CD14-positive monocyte (primary cell): ENCODE measurements around the gene KRTAP5-3. TPM values are rescaled to one million over a fixed set of nuclear protein-coding genes. Genes with fewer than 3 reads are reported as not detected.

Experiments used
- DNase-seq, 3 donors: peaks; one replicate each; pipeline ENCODE4 v3.0.0-alpha.2; 2011 to 2022
- H2AFZ ChIP-seq: 2 replicates; pipeline ENCODE4 v1.6.0; 2012; ENCODE audit warnings: mild to moderate bottlenecking, low read depth, low read length, inconsistent platforms; ENCODE audit not compliant: insufficient read depth, poor library complexity, severe bottlenecking
- H3K27ac ChIP-seq, 2 donors: 1 replicate in 1 of 2; 2 replicates in 1 of 2; pipeline ENCODE4 v1.5.1; 2012 to 2013; ENCODE audit warnings: low read length in 2 of 2, control low read depth in 1 of 2, inconsistent platforms in 1 of 2, low read depth in 1 of 2, mild to moderate bottlenecking in 1 of 2
- H3K27me3 ChIP-seq, 2 donors: one replicate each; pipeline versions ENCODE4 v1.6.0 to v1.6.1; 2011 to 2013; ENCODE audit warnings: low read length in 2 of 2; ENCODE audit not compliant: control insufficient read depth in 2 of 2, insufficient read depth in 2 of 2
- H3K36me3 ChIP-seq, 2 donors: replicated peaks in 1 of 2; 1 replicate in 1 of 2; 2 replicates in 1 of 2; pipeline versions ENCODE4 v1.5.1 to v1.6.1; 2012 to 2013; ENCODE audit warnings: low read length in 2 of 2, control low read depth in 1 of 2, inconsistent platforms in 1 of 2, mild to moderate bottlenecking in 1 of 2; ENCODE audit not compliant: insufficient read depth in 2 of 2, control insufficient read depth in 1 of 2
- H3K4me1 ChIP-seq, 2 donors: 1 replicate in 1 of 2; 2 replicates in 1 of 2; pipeline versions ENCODE4 v1.5.1 to v1.6.1; 2012 to 2013; ENCODE audit warnings: low read length in 2 of 2, control low read depth in 1 of 2, inconsistent platforms in 1 of 2, mild to moderate bottlenecking in 1 of 2, moderate library complexity in 1 of 2; ENCODE audit not compliant: insufficient read depth in 2 of 2, control insufficient read depth in 1 of 2
- H3K4me2 ChIP-seq: replicated peaks from 2 replicates; pipeline ENCODE3; 2012; ENCODE audit warnings: low read length, moderate library complexity, mild to moderate bottlenecking; ENCODE audit not compliant: poor library complexity, severe bottlenecking; ENCODE audit errors: extremely low read depth
- H3K4me3 ChIP-seq, 3 experiments: fragments of 200-600 bp in 1 of 3; sonication (generic) in 1 of 3; replicated peaks in 1 of 3; 1 replicate in 2 of 3; 2 replicates in 1 of 3; pipeline ENCODE4 v1.5.1; 2011 to 2013; ENCODE audit warnings: low read length in 3 of 3, mild to moderate bottlenecking in 3 of 3, control low read depth in 2 of 3, low read depth in 2 of 3, inconsistent platforms in 1 of 3, moderate library complexity in 1 of 3
- H3K79me2 ChIP-seq: 2 replicates; pipeline ENCODE4 v1.6.0; 2012; ENCODE audit warnings: mild to moderate bottlenecking, control low read depth, inconsistent platforms, low read length, moderate library complexity; ENCODE audit not compliant: insufficient read depth
- H3K9ac ChIP-seq: 2 replicates; pipeline ENCODE4 v1.6.0; 2017; ENCODE audit warnings: low read length, mild to moderate bottlenecking; ENCODE audit not compliant: insufficient read depth, poor library complexity, severe bottlenecking
- H3K9me3 ChIP-seq, 2 donors: replicated peaks in 1 of 2; 1 replicate in 1 of 2; 2 replicates in 1 of 2; pipeline versions ENCODE4 v1.5.1 to v1.6.1; 2012 to 2013; ENCODE audit warnings: low read length in 2 of 2, control low read depth in 1 of 2; ENCODE audit not compliant: control insufficient read depth in 1 of 2, insufficient read depth in 1 of 2
- H4K20me1 ChIP-seq: 2 replicates; pipeline ENCODE4 v1.6.0; 2012; ENCODE audit warnings: mild to moderate bottlenecking, low read length, control low read depth, moderate library complexity; ENCODE audit not compliant: insufficient read depth
- H3K27ac Mint-ChIP-seq, 7 donors: one replicate each; pipeline ENCODE4 v1.8.0; 2020; ENCODE audit warnings: mild to moderate bottlenecking in 7 of 7, mixed read lengths in 7 of 7, moderate library complexity in 6 of 7, inconsistent platforms in 2 of 7
- H3K27me3 Mint-ChIP-seq, 3 donors: one replicate each; pipeline ENCODE4 v1.8.0; 2021 to 2022; ENCODE audit warnings: low read depth in 3 of 3, mild to moderate bottlenecking in 3 of 3, mixed read lengths in 3 of 3, moderate library complexity in 3 of 3, inconsistent platforms in 1 of 3
- H3K36me3 Mint-ChIP-seq, 2 donors: one replicate each; pipeline ENCODE4 v1.8.0; 2020; ENCODE audit warnings: mixed read lengths in 2 of 2, inconsistent platforms in 1 of 2, mild to moderate bottlenecking in 1 of 2
- H3K4me1 Mint-ChIP-seq: one replicate; pipeline ENCODE4 v1.8.0; 2020; ENCODE audit warnings: mild to moderate bottlenecking, mixed read lengths
- H3K4me3 Mint-ChIP-seq, 2 donors: one replicate each; pipeline ENCODE4 v1.8.0; 2020; ENCODE audit warnings: mild to moderate bottlenecking in 2 of 2, mixed read lengths in 2 of 2, moderate library complexity in 1 of 2
- H3K9me3 Mint-ChIP-seq, 7 donors: one replicate each; pipeline ENCODE4 v1.8.0; 2020 to 2022; ENCODE audit warnings: mixed read lengths in 7 of 7, mild to moderate bottlenecking in 6 of 7, moderate library complexity in 6 of 7, inconsistent platforms in 2 of 7
- CTCF ChIP-seq: fragments of 200-600 bp; IDR thresholded peaks from one replicate; pipeline ENCODE4 v1.8.0; 2022; ENCODE audit warnings: antibody characterized with exemption, mild to moderate bottlenecking
- WGBS: methylation state at CpG from one replicate; pipeline ENCODE4 v1.1.5; 2013; ENCODE audit warnings: missing lambda C conversion rate; ENCODE audit not compliant: insufficient coverage; 5-methylcytosine and 5-hydroxymethylcytosine counted together
- intact Hi-C, 2 donors: fragments of 100-400 bp; cut with micrococcal nuclease; formaldehyde crosslinking; loops; one replicate each; pipeline versions ENCODE4 v1.15.0 to v1.15.1; 2023
- polyA plus RNA-seq, 3 donors: library from polyadenylated mRNA; depleted of rRNA in 1 of 3; unstranded in 2 of 3; stranded (reverse) in 1 of 3; fragments of 300-500 nt in 2 of 3; fragments of >200 nt in 1 of 3; fragmentation: Illumina TruSeq in 2 of 3; gene quantifications; 1 replicate in 2 of 3; 2 replicates in 1 of 3; pipeline ENCODE4 v1.2.3, GENCODE V29; 2012 to 2021

KRTAP5-3 gene
- polyA plus RNA-seq, 3 donors = not detected

GRCh38 chr11:1572197-1573076 lies 35.8 kb downstream of the KRTAP5-3 start, which contains the start of gene DUSP8:
Gene DUSP8 (minus strand): TSS chr11:1572271. CDS start chr11:1565826, 6,445 bp downstream.
- 1% methylated on average over 114 of the region's 124 CpGs for WGBS
- Histone ChIP-seq H3K9ac (peak within 1 kb of the TSS; percentile 56), H3K27me3 (peaks cover 27 to 61% of the 10 kb centered on the region in 2 donors), H3K27ac (no peak within 1 kb of the TSS), H3K9me3 (peaks cover 0 to 11% of the 10 kb centered on the region in 2 donors), H3K4me1 (peaks cover 6 to 24% of the 10 kb centered on the region in 2 donors), H3K4me2 (peak within 1 kb of the TSS; percentile 68), H3K79me2 (no peaks in the 10 kb centered on the region), H4K20me1 (no peaks in the 10 kb centered on the region), H2AFZ (peak within 1 kb of the TSS; percentile 65), H3K4me3 (peak within 1 kb of the TSS in 2 of 3 experiments; percentile 1 to 62), H3K36me3 (no peaks in the 10 kb centered on the region)
- peaks cover 0 to 9% (median 3%) of the 10 kb centered on the region in 7 donors for H3K9me3 Mint-ChIP-seq
- TF ChIP-seq CTCF = no peak
- peak within 1 kb of the TSS; percentile 30 to 50 for H3K4me3 Mint-ChIP-seq
- peaks cover 58 to 81% (median 62%) of the 10 kb centered on the region in 3 donors for H3K27me3 Mint-ChIP-seq
- peak; percentile 74 to 93 (median 92) for DNase-seq
- no peaks in the 10 kb centered on the region for H3K36me3 Mint-ChIP-seq
- intact Hi-C loops = loop anchor here (5.0 to 10.0 kb wide), 3 partner anchors 260 to 370 kb away; no protein-coding TSS in a partner anchor
- peak within 1 kb of the TSS in 3 of 7 donors; percentile 30 to 65 (median 58) for H3K27ac Mint-ChIP-seq
- no peaks in the 10 kb centered on the region for H3K4me1 Mint-ChIP-seq

GRCh38 chr11:1571760-1572196 lies 36.5 kb downstream of the KRTAP5-3 start:
- H3K79me2 ChIP-seq = no peaks in the 10 kb centered on the region
- no peak overlapping the region for H3K4me3 Mint-ChIP-seq
- no peaks in the 10 kb centered on the region for H3K4me1 Mint-ChIP-seq
- H4K20me1 ChIP-seq = no peaks in the 10 kb centered on the region
- no peaks in the 10 kb centered on the region for H3K36me3 ChIP-seq
- DNase-seq = no peak
- intact Hi-C loops = loop anchor here (5.0 to 10.0 kb wide), 3 partner anchors 259 to 369 kb away; no protein-coding TSS in a partner anchor
- H3K9me3 ChIP-seq = peaks cover 0 to 11% of the 10 kb centered on the region in 2 donors
- no peaks in the 10 kb centered on the region for H3K36me3 Mint-ChIP-seq
- H3K27ac ChIP-seq = no peak overlapping the region
- no peak for TF ChIP-seq CTCF
- H3K4me1 ChIP-seq = peaks cover 6 to 24% of the 10 kb centered on the region in 2 donors
- H3K27ac Mint-ChIP-seq = no peak overlapping the region
- peaks cover 56 to 84% (median 60%) of the 10 kb centered on the region in 3 donors for H3K27me3 Mint-ChIP-seq
- peak overlapping the region; percentile 33 for H3K4me2 ChIP-seq
- H3K4me3 ChIP-seq = no peak overlapping the region
- no peak overlapping the region for H2AFZ ChIP-seq
- under 1% methylated on average over 79 of the region's 91 CpGs for WGBS
- H3K27me3 ChIP-seq = peaks cover 27 to 60% of the 10 kb centered on the region in 2 donors
- H3K9ac ChIP-seq = no peak overlapping the region
- peaks cover 0 to 9% (median 2%) of the 10 kb centered on the region in 7 donors for H3K9me3 Mint-ChIP-seq
